Caco-2 (cell line): ENCODE data around the gene LDLRAD3. TPM values are rescaled to one million over a fixed set of nuclear protein-coding genes. Genes with fewer than 3 reads are reported as not detected.

Experiments
- BruUV-seq: library from RNA; stranded (reverse); fragments of 400-500 nt; replicated peaks from 2 replicates; lab custom pipeline; 2021; lab: Mats Ljungman, UMichigan
- CTCF ChIA-PET: fragments of 300-600 bp; sonication (Branson Sonifier 250); formaldehyde crosslinking; loops from one replicate; lab custom pipeline; 2022; ENCODE audit warnings: antibody characterized with exemption; lab: Charles Lee
- POLR2A ChIA-PET: fragments of 300-600 bp; sonication (Branson Sonifier 250); formaldehyde crosslinking; loops from one replicate; lab custom pipeline; 2022; ENCODE audit warnings: antibody characterized with exemption; lab: Charles Lee
- DNase-seq, 2 experiments: peaks; one replicate each; pipeline versions ENCODE4 v3.0.0 to v3.0.0-alpha.2; 2020 to 2022
- H3K27me3 ChIP-seq: replicated peaks from 2 replicates; pipeline ENCODE4 v1.6.0; 2011; ENCODE audit warnings: low read length; ENCODE audit not compliant: control insufficient read depth, insufficient read depth
- H3K36me3 ChIP-seq: 2 replicates; pipeline ENCODE4 v1.5.1; 2011; ENCODE audit warnings: low read length; ENCODE audit not compliant: control insufficient read depth, insufficient read depth
- H3K4me1 ChIP-seq: fragments of 250-450 bp; sonication (Bioruptor Pico); 2 replicates; pipeline ENCODE4 v1.5.1; 2020; ENCODE audit warnings: mild to moderate bottlenecking
- H3K4me3 ChIP-seq: 2 replicates; pipeline ENCODE4 v1.5.1; 2011; ENCODE audit warnings: low read depth, mild to moderate bottlenecking, control low read depth, low read length
- H3K9me3 ChIP-seq: fragments of 250-450 bp; sonication (Bioruptor Pico); 2 replicates; pipeline ENCODE4 v1.5.1; 2020; ENCODE audit warnings: mild to moderate bottlenecking, moderate library complexity
- H3K27ac Mint-ChIP-seq: one replicate; pipeline ENCODE4 v1.8.0; 2022; ENCODE audit warnings: mixed read lengths; ENCODE audit not compliant: unreplicated experiment
- H3K27me3 Mint-ChIP-seq: one replicate; pipeline ENCODE4 v1.8.0; 2022; ENCODE audit warnings: mixed read lengths; ENCODE audit not compliant: insufficient read depth, unreplicated experiment
- H3K36me3 Mint-ChIP-seq: one replicate; pipeline ENCODE4 v1.8.0; 2022; ENCODE audit warnings: mild to moderate bottlenecking, mixed read lengths; ENCODE audit not compliant: insufficient read depth, unreplicated experiment
- H3K4me1 Mint-ChIP-seq: one replicate; pipeline ENCODE4 v1.8.0; 2022; ENCODE audit warnings: low read depth, mixed read lengths; ENCODE audit not compliant: unreplicated experiment
- H3K4me3 Mint-ChIP-seq: one replicate; pipeline ENCODE4 v1.8.0; 2022; ENCODE audit warnings: mild to moderate bottlenecking, moderate library complexity, mixed read lengths; ENCODE audit not compliant: unreplicated experiment
- H3K9me3 Mint-ChIP-seq: one replicate; pipeline ENCODE4 v1.8.0; 2022; ENCODE audit warnings: mixed read lengths; ENCODE audit not compliant: unreplicated experiment
- intact Hi-C: fragments of 100-400 bp; cut with micrococcal nuclease; formaldehyde crosslinking; loops from one replicate; pipeline ENCODE4 v1.10.0; 2022; ENCODE audit not compliant: unreplicated experiment
- total RNA-seq: library from RNA; stranded (reverse); gene quantifications from 2 replicates; pipeline ENCODE4 v1.2.3, GENCODE V29; 2022
- TF ChIP-seq, protein P1 (sequence below), 2 experiments: fragments of 200-600 bp in 1 of 2; IDR thresholded peaks; 1 replicate in 1 of 2; 2 replicates in 1 of 2; pipeline versions ENCODE4 v1.5.1 to v1.8.0; 2011 to 2022; ENCODE audit warnings: antibody characterized with exemption in 1 of 2, control low read depth in 1 of 2, inconsistent platforms in 1 of 2, low read depth in 1 of 2, low read length in 1 of 2, mild to moderate bottlenecking in 1 of 2, moderate library complexity in 1 of 2; ENCODE audit not compliant: insufficient read depth in 1 of 2, severe bottlenecking in 1 of 2, unreplicated experiment in 1 of 2

Gene LDLRAD3
- total RNA-seq, 1 experiment from 2014 or later, result 9.9 TPM

DNA sequence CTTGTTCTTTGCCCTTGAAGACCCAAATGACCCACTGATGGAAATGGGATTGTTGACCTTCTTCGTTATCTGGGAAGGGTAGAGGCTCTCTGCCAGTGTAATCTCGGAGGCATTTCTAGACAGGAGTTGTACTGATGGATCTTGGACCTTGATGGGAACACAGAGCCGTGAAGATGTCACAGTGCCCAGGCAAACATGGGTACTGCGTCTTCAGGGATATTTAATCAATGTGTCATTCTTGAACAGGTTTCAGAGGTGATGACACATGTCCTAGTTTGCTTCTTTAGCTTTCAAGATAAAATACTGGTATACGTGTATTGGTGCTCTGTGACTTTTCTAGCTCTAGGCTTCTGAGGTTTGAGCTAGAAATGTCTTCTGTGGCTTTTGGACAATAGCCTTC, 6.2 kb downstream of the LDLRAD3 start:
- Histone ChIP-seq H3K4me3 (no peak overlapping the region), H3K4me1 (no peaks in the 10 kb centered on the region), H3K27me3 (no peaks in the 10 kb centered on the region), H3K9me3 (no peaks in the 10 kb centered on the region), H3K36me3 (no peaks in the 10 kb centered on the region)
- ChIA-PET CTCF (no interaction called here), POLR2A (no interaction called here)
- no peak overlapping the region for H3K27ac Mint-ChIP-seq
- TF ChIP-seq, protein P1, sequence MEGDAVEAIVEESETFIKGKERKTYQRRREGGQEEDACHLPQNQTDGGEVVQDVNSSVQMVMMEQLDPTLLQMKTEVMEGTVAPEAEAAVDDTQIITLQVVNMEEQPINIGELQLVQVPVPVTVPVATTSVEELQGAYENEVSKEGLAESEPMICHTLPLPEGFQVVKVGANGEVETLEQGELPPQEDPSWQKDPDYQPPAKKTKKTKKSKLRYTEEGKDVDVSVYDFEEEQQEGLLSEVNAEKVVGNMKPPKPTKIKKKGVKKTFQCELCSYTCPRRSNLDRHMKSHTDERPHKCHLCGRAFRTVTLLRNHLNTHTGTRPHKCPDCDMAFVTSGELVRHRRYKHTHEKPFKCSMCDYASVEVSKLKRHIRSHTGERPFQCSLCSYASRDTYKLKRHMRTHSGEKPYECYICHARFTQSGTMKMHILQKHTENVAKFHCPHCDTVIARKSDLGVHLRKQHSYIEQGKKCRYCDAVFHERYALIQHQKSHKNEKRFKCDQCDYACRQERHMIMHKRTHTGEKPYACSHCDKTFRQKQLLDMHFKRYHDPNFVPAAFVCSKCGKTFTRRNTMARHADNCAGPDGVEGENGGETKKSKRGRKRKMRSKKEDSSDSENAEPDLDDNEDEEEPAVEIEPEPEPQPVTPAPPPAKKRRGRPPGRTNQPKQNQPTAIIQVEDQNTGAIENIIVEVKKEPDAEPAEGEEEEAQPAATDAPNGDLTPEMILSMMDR (IDR thresholded peaks at IDR 0.05; ENCODE audit: insufficient read depth in 1 of 2, low read depth in 1 of 2, low read length in 1 of 2, severe bottlenecking in 1 of 2, unreplicated experiment in 1 of 2), result no peak
- H3K9me3 Mint-ChIP-seq, result no peaks in the 10 kb centered on the region
- H3K27me3 Mint-ChIP-seq, result no peaks in the 10 kb centered on the region
- intact Hi-C loops, result no loop called here
- H3K4me1 Mint-ChIP-seq, result no peaks in the 10 kb centered on the region
- H3K36me3 Mint-ChIP-seq, result no peaks in the 10 kb centered on the region
- BruUV-seq, result no TSS peak
- DNase-seq, result no peak
- H3K4me3 Mint-ChIP-seq, result no peak overlapping the region

DNA sequence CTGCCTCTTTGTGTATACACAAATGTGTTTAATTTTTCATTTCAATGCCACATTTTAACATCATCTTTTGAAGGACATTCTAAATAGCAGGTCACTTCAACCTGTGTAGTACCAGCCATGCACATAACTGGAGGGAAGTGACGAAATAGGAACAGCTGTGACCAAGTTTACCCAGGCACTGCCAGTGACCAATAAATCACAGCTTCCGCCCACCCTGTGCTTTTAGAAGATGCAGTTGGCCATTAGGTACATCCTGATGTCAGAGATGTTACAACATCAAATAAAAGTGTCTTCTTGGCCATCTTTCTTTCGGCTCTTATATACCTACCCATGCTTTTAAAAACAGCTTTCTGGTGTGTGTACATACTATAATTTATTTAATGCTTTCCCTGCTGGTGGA, 7.8 kb downstream of the LDLRAD3 start:
- Histone ChIP-seq H3K27me3 (no peaks in the 10 kb centered on the region), H3K4me1 (no peaks in the 10 kb centered on the region), H3K36me3 (no peaks in the 10 kb centered on the region), H3K9me3 (no peaks in the 10 kb centered on the region), H3K4me3 (no peak overlapping the region)
- H3K9me3 Mint-ChIP-seq, result no peaks in the 10 kb centered on the region
- POLR2A ChIA-PET, result no interaction called here
- intact Hi-C loops, result no loop called here
- TF ChIP-seq, protein P1 (IDR thresholded peaks at IDR 0.05; ENCODE audit: insufficient read depth in 1 of 2, low read depth in 1 of 2, low read length in 1 of 2, severe bottlenecking in 1 of 2, unreplicated experiment in 1 of 2), result no peak
- no peaks in the 10 kb centered on the region for H3K27me3 Mint-ChIP-seq
- DNase-seq, result no peak
- no peaks in the 10 kb centered on the region for H3K36me3 Mint-ChIP-seq
- no peak overlapping the region for H3K4me3 Mint-ChIP-seq
- H3K27ac Mint-ChIP-seq, result no peak overlapping the region
- CTCF ChIA-PET, result no interaction called here
- no peaks in the 10 kb centered on the region for H3K4me1 Mint-ChIP-seq
- BruUV-seq, result no TSS peak

DNA sequence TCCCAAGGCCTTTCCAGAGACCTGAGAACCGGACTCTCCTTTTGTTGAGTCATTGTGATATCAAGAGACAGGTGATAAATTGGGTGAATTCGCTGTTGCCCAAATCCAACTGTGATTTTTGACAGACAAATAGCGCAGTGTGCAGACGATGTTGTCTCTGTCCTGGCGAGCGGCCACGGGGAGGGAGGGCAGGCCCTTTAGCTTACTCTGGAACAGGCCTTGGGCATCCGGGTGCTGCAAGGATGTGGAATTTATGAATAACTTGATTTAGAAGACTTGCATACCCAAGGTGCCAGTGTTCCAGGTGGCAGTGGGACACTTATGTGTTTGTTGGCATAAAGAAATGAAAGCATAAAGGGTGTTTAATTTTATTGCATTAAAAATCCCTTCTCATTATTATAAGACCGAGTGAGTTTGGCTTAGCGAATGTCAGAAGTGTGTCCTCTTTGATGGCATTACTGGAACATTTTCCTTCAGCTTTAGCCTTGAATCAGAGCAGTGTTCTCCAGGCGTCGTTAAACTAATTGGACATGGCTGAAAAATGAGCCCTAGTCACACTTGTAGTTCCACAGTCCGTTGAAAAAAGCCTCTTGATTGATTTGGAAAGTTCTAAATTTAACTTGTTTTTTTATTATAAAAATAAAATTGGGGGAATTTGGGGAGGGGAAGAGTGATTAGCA, 9.4 kb downstream of the LDLRAD3 start:
- TF ChIP-seq, protein P1 (IDR thresholded peaks at IDR 0.05; ENCODE audit: insufficient read depth in 1 of 2, low read depth in 1 of 2, low read length in 1 of 2, severe bottlenecking in 1 of 2, unreplicated experiment in 1 of 2), result no peak
- intact Hi-C loops, result no loop called here
- no peaks in the 10 kb centered on the region for H3K9me3 Mint-ChIP-seq
- Histone ChIP-seq H3K9me3 (no peaks in the 10 kb centered on the region), H3K36me3 (no peaks in the 10 kb centered on the region), H3K4me3 (no peak overlapping the region), H3K27me3 (no peaks in the 10 kb centered on the region), H3K4me1 (no peaks in the 10 kb centered on the region)
- DNase-seq, result no peak
- H3K36me3 Mint-ChIP-seq, result no peaks in the 10 kb centered on the region
- H3K27ac Mint-ChIP-seq, result no peak overlapping the region
- ChIA-PET CTCF (no interaction called here), POLR2A (no interaction called here)
- no TSS peak for BruUV-seq
- H3K27me3 Mint-ChIP-seq, result no peaks in the 10 kb centered on the region
- H3K4me3 Mint-ChIP-seq, result no peak overlapping the region
- no peaks in the 10 kb centered on the region for H3K4me1 Mint-ChIP-seq
